Progenitor cell of endocrine pancreas (in vitro differentiated cells): ENCODE results near the gene FSTL4. TPM values are rescaled to one million over a fixed set of nuclear protein-coding genes. Genes with fewer than 3 reads are reported as not detected.
A peak's percentile ranks its signal among the peaks of the same experiment; 100 is the strongest.

ENCODE experiments used
- DNase-seq: peaks from one replicate; pipeline ENCODE4 v3.0.0; 2021; ENCODE audit warnings: low spot score; ENCODE audit not compliant: unreplicated experiment
- H3K27ac Mint-ChIP-seq: 2 replicates; pipeline ENCODE4 v1.8.0; 2021; ENCODE audit warnings: mild to moderate bottlenecking, moderate library complexity, mixed read lengths
- H3K27me3 Mint-ChIP-seq: 2 replicates; pipeline ENCODE4 v1.8.0; 2021; ENCODE audit warnings: mixed read lengths
- H3K36me3 Mint-ChIP-seq: 2 replicates; pipeline ENCODE4 v1.8.0; 2022; ENCODE audit warnings: mixed read lengths; ENCODE audit not compliant: insufficient read depth
- H3K4me1 Mint-ChIP-seq: 2 replicates; pipeline ENCODE4 v1.8.0; 2021; ENCODE audit warnings: low read depth, mixed read lengths
- H3K4me3 Mint-ChIP-seq: 2 replicates; pipeline ENCODE4 v1.8.0; 2021; ENCODE audit warnings: low read depth, mild to moderate bottlenecking, moderate library complexity, mixed read lengths
- H3K9me3 Mint-ChIP-seq: 2 replicates; pipeline ENCODE4 v1.8.0; 2021; ENCODE audit warnings: low read depth, mixed read lengths
- total RNA-seq: library from RNA; stranded (reverse); gene quantifications from 2 replicates; pipeline ENCODE4 v1.2.1, GENCODE V29; 2021
- TF ChIP-seq, protein P1 (sequence below): fragments of 200-600 bp; sonication (generic); IDR thresholded peaks from one replicate; pipeline ENCODE4 v1.5.0; 2021; ENCODE audit warnings: antibody characterized with exemption, mild to moderate bottlenecking; ENCODE audit not compliant: unreplicated experiment

Gene FSTL4
- total RNA-seq, 1 donor from 2014 or later, result 2.4 TPM

GRCh38 chr5:133252133-133252480, 360.2 kb downstream of the FSTL4 start:
- Mint-ChIP-seq H3K9me3 (no peaks in the 10 kb centered on the region), H3K27me3 (no peaks in the 10 kb centered on the region), H3K36me3 (no peaks in the 10 kb centered on the region), H3K4me3 (no peak overlapping the region), H3K4me1 (peaks cover 4% of the 10 kb centered on the region), H3K27ac (no peak overlapping the region)
- DNase-seq, result no peak
- TF ChIP-seq, protein P1, sequence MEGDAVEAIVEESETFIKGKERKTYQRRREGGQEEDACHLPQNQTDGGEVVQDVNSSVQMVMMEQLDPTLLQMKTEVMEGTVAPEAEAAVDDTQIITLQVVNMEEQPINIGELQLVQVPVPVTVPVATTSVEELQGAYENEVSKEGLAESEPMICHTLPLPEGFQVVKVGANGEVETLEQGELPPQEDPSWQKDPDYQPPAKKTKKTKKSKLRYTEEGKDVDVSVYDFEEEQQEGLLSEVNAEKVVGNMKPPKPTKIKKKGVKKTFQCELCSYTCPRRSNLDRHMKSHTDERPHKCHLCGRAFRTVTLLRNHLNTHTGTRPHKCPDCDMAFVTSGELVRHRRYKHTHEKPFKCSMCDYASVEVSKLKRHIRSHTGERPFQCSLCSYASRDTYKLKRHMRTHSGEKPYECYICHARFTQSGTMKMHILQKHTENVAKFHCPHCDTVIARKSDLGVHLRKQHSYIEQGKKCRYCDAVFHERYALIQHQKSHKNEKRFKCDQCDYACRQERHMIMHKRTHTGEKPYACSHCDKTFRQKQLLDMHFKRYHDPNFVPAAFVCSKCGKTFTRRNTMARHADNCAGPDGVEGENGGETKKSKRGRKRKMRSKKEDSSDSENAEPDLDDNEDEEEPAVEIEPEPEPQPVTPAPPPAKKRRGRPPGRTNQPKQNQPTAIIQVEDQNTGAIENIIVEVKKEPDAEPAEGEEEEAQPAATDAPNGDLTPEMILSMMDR, result no peak

DNA sequence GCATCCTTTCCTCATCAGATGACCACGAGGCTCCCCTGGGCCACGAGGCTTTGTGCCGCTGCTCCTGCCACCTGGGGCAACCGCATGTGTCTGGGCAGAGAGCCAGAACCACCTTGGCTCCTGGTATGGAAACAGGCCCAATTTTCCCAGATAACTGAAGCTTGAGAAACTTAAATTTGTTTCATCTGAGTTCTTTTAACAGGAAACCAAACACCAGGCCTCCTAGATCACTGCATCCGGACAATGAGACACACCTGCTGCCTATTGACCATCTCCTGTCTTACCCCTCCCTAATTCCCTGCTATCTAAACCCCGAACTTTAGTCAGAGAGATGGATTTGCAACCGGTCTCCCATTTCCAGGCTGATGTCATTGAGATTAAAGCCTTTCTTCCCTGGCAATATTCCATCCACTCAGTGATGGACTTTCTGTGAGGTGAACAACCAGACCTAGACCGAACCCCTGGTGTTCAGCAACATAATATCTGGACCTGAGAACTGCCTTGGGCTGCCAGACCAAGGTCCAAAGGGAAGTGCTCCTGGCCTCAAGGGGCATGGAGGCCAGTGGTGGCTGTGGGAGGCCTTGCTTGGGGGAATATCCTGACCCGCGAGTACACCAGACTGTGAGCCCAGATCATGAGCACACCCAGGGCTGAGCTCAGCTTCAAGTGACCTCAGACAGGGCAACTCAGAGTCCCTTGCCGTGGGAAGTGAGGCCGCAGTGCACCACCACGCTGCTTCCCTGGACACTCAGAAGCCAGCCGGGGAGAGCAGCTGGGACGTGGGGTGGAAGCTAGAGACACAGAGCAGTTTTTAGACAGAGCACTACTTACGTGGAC, 360.8 kb downstream of the FSTL4 start:
- Mint-ChIP-seq H3K36me3 (no peaks in the 10 kb centered on the region), H3K27ac (no peak overlapping the region), H3K9me3 (no peaks in the 10 kb centered on the region), H3K4me3 (no peak overlapping the region), H3K4me1 (peaks cover 4% of the 10 kb centered on the region), H3K27me3 (no peaks in the 10 kb centered on the region)
- no peak for DNase-seq
- TF ChIP-seq, protein P1, result no peak

- no peak for DNase-seq
- H3K4me3 Mint-ChIP-seq, result no peak overlapping the region
- TF ChIP-seq, protein P1, result no peak
- no peaks in the 10 kb centered on the region for H3K9me3 Mint-ChIP-seq
- H3K4me1 Mint-ChIP-seq, result no peaks in the 10 kb centered on the region
- no peaks in the 10 kb centered on the region for H3K27me3 Mint-ChIP-seq
- no peak overlapping the region for H3K27ac Mint-ChIP-seq
- no peaks in the 10 kb centered on the region for H3K36me3 Mint-ChIP-seq
These were observed 361.8 kb downstream of the FSTL4 start for GRCh38 chr5:133250527-133250926.

DNA sequence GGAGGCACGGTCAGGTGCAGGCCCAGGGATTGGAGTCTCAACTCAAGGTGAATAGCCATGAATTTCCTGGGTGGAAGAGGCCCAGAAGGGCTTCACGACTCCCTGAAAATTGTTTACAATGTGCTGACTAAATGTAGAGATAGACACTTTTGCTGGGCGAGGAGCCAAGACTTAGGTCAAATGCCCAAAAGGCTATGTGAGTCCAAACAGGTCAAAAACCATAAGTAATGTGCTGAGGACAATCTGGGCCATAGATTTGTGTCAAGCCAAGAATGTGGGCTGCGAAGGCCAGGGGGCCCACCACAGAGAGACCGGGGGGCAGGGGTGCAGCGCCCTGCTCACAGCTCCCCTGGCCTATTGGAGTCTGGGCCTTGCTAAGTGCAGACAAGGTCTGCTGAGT, 362.7 kb downstream of the FSTL4 start:
- no peak for DNase-seq
- Mint-ChIP-seq H3K27ac (no peak overlapping the region), H3K4me3 (no peak overlapping the region), H3K9me3 (no peaks in the 10 kb centered on the region), H3K4me1 (no peaks in the 10 kb centered on the region), H3K27me3 (no peaks in the 10 kb centered on the region), H3K36me3 (no peaks in the 10 kb centered on the region)
- TF ChIP-seq, protein P1, result no peak

DNA sequence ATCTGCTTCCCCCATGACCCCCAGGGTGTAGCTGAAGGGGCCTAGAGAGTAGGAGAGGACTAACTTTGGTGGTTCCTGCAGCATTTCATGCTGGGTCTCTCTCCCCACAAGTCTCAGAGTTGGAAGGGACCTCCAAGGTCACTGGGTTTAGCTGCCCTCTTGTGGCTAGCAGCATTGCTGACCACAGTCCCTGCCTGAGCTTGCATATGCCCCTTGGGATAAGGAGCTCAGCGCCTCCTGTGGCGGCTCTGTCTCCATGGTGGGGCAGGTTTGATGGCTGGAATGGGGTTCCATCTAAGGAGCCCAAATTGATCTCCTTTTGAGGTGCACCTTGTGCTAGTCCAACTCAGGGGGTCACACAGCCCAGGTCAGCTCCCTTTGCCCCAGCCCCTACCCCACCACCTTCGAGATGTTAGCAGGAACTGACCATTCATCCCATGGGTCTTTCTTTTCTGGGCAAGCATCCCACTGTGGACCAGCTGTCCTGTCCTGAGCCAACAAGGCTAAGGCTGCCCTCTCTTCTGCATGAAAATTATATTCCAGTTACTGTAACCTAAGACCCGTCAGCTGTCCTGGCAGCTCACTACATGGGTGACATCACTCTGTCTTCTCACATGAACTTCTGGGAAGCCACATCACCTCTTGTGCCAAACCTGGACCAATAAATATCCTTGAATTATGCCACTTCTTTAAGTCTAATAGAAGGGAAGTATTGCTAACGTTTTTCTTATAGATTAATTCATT, 364.3 kb downstream of the FSTL4 start:
- Mint-ChIP-seq H3K36me3 (no peaks in the 10 kb centered on the region), H3K4me1 (peaks cover 5% of the 10 kb centered on the region), H3K27ac (no peak overlapping the region), H3K27me3 (no peaks in the 10 kb centered on the region), H3K4me3 (no peak overlapping the region), H3K9me3 (no peaks in the 10 kb centered on the region)
- DNase-seq, result peak; percentile 41
- TF ChIP-seq, protein P1, result peak; percentile 76
